Dendritic cell treated with granulocyte-macrophage colony-stimulating factor and Interleukin-4, amounts not matched to agents 40 ng/mL and 50 ng/mL, for 4 days (primary cell): ENCODE results near the gene CCDC120.
A peak's percentile ranks its signal among the peaks of the same experiment; 100 is the strongest.

Experiments
- H3K27ac Mint-ChIP-seq: one replicate; pipeline ENCODE4 v1.8.0; 2022; ENCODE audit warnings: mild to moderate bottlenecking, mixed read lengths
- H3K27me3 Mint-ChIP-seq: one replicate; pipeline ENCODE4 v1.8.0; 2022; ENCODE audit warnings: mild to moderate bottlenecking, mixed read lengths
- H3K36me3 Mint-ChIP-seq: one replicate; pipeline ENCODE4 v1.8.0; 2022; ENCODE audit warnings: low read depth, mixed read lengths
- H3K4me1 Mint-ChIP-seq: one replicate; pipeline ENCODE4 v1.8.0; 2022; ENCODE audit warnings: low read depth, mixed read lengths
- H3K4me3 Mint-ChIP-seq: one replicate; pipeline ENCODE4 v1.8.0; 2022; ENCODE audit warnings: mild to moderate bottlenecking, moderate library complexity, mixed read lengths
- H3K9me3 Mint-ChIP-seq: one replicate; pipeline ENCODE4 v1.8.0; 2022; ENCODE audit warnings: mixed read lengths
- intact Hi-C: fragments of 100-400 bp; cut with micrococcal nuclease; formaldehyde crosslinking; loops from one replicate; pipeline ENCODE4 v1.15.0; 2022

Gene CCDC120

DNA sequence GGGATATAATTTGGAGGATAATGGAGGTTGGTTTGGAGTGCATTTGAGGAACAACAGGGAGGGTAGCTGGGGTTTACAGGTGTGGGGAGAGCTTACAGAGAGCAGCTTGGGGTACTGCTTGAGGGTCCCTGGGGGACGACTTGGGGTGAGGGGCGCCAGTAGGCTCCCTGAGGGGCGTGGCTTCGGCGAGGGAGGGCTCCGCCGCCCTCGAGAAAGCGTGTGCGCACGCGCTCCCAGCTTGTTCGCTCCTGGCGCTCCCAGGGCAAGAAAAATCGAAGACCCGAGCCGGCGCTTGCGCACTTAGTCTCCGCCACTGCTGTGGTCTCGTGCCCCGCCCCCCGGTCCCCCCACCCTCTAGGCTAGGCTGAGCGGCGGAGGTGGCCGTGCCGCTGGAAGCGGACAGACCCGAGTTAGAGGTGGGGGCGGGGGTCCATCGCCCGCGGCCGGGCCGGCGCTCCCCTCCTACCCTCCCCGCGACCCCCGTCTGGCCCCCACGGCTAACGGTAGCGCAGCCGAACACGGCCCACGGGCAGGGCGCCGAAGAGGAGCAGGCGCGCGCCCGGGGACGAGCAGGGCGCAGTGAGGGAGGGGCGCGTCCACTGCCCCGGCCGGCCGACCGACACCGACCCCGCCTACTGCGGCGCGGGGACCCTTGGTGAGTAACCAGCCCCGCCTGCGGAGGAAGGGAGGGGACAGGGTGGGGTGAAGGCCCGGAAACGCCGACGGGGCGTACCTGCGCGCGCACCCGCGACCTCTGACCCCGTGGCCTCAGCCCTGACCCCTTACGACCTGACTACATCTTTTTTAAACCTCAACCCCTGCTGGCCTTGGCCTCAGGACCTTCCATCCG, 5.4 kb upstream of the CCDC120 start:
- H3K27me3 Mint-ChIP-seq, result no peaks in the 10 kb centered on the region
- H3K4me1 Mint-ChIP-seq, result peaks cover 25% of the 10 kb centered on the region
- H3K4me3 Mint-ChIP-seq, result peak overlapping the region; percentile 71
- no peaks in the 10 kb centered on the region for H3K36me3 Mint-ChIP-seq
- intact Hi-C loops, result no loop called here
- peak overlapping the region; percentile 65 for H3K27ac Mint-ChIP-seq
- no peaks in the 10 kb centered on the region for H3K9me3 Mint-ChIP-seq

DNA sequence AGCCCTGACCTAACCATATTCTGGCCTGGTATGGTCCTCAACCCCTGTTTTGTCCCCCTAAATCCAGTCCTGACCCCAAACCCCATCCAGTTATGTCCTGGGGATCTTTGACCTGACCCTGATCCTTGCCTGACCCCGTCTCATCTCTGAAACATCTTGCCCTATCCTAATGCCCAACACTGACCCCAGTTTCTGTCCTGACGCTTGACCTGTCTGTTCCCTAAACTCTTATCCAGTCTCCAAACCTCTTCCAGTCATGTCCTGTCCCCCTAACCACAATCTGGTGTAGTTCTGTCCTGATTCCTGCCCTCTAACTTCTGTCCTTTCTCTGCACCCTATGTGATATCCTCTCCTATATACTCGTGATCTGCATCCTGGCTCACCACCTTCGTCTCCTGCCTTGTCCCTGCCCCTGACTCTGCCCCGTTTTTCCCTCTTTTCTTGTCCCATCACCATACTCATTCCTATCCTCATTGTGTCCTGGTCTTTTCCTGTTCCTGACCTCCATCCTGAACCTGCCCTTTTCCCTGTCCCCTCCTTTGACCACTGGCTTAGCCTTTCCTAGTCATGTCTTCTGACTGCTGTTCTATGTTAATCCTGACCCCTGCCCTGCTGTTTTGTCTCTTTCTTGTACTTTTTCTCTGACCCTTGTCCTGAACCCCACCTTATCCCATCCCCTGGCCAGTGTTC, 4.6 kb upstream of the CCDC120 start:
- Mint-ChIP-seq H3K27ac (peak overlapping the region; percentile 57), H3K4me3 (peak overlapping the region; percentile 65), H3K9me3 (no peaks in the 10 kb centered on the region), H3K4me1 (peaks cover 25% of the 10 kb centered on the region), H3K27me3 (no peaks in the 10 kb centered on the region), H3K36me3 (no peaks in the 10 kb centered on the region)
- intact Hi-C loops, result no loop called here

DNA sequence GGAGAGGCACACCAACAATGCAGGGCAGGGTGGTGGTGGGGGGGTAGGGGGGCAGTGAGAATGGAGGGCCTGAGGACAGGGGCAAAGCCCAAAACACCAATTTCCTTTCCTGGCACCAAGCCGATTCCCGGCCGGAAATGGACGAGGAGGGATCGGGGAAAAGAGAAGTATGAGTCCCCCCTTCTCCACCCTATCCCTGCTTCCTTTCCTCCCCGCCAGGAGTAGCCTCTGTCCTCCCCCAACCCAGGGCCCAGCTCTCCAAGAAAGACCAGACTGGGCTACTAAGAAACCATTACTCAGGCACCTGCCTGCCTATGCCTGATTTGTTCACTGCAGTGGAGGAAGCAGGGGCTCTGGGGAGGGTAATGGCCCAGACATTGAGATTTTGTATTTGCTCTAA, 402 bp downstream of the CCDC120 start:
- intact Hi-C loops, result no loop called here
- no peak overlapping the region for H3K4me3 Mint-ChIP-seq
- H3K4me1 Mint-ChIP-seq, result peaks cover 11% of the 10 kb centered on the region
- no peaks in the 10 kb centered on the region for H3K9me3 Mint-ChIP-seq
- no peaks in the 10 kb centered on the region for H3K27me3 Mint-ChIP-seq
- peaks cover 7% of the 10 kb centered on the region for H3K36me3 Mint-ChIP-seq
- no peak overlapping the region for H3K27ac Mint-ChIP-seq

DNA sequence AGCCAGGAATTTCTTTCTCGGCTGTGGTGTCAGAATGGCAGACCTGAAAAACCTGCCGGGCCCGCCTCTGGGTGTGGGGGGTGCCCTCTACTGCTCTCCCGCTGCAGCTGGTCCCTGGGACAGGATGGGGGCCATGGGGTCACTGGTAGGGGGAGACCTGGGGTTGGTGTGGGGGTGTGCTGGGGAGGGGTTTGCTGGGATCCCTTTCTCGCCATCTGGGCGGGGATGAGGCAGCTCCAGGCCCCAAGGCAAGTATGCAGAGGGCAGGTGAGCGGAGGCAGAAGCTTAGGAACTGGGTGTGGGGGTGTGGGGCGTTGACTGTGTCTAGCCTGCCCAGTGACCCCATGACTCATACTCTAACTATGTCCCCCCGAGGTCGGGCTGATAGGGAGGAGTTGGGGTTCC, 884 bp downstream of the CCDC120 start:
- Mint-ChIP-seq H3K27ac (no peak overlapping the region), H3K36me3 (peaks cover 11% of the 10 kb centered on the region), H3K9me3 (no peaks in the 10 kb centered on the region), H3K4me1 (peaks cover 7% of the 10 kb centered on the region), H3K27me3 (no peaks in the 10 kb centered on the region), H3K4me3 (no peak overlapping the region)
- intact Hi-C loops, result no loop called here

DNA sequence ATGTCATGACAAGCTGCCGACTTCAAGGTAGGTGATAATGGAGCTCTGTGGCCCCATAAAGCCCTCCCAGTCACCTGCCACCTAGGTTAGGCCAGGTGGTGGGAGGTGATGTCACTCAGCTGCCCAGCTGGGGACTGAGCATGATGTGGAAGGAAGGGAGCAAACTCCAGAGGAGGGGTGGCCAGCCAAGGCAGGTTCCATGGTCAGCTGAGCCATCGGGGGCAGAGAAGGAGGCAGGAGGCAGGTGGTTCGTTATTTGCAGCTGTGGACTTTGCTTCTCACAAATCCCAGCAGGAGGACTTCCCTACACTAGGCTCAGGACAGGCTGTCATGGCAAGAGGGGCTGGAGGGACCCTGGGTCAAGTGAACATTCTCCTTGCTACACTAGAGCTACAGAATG, 2.1 kb downstream of the CCDC120 start:
- intact Hi-C loops, result no loop called here
- Mint-ChIP-seq H3K9me3 (no peaks in the 10 kb centered on the region), H3K27me3 (no peaks in the 10 kb centered on the region), H3K4me1 (no peaks in the 10 kb centered on the region), H3K36me3 (peaks cover 19% of the 10 kb centered on the region), H3K27ac (no peak overlapping the region), H3K4me3 (no peak overlapping the region)

DNA sequence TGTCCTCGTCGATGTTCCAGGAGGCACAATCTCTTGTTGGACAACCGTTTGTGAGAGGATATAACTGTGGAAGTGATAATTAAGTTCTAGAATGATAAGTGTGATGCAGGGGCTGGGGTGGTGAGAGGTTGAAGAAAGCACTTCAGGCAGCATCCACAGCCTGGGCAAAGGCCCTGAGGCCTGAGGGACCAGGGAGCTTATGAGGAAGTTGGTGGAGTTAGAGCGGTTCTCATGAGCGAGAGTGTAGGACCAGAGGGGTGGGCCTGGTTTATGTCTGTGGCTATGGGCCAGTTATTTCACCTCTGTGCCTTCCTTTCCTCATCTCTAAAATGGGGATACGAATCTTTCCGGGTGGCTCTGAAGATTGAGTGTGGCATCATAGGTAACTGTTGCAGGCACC, 2.7 kb downstream of the CCDC120 start:
- no peak overlapping the region for H3K27ac Mint-ChIP-seq
- intact Hi-C loops, result no loop called here
- H3K9me3 Mint-ChIP-seq, result no peaks in the 10 kb centered on the region
- H3K27me3 Mint-ChIP-seq, result no peaks in the 10 kb centered on the region
- H3K36me3 Mint-ChIP-seq, result peaks cover 22% of the 10 kb centered on the region
- H3K4me1 Mint-ChIP-seq, result no peaks in the 10 kb centered on the region
- H3K4me3 Mint-ChIP-seq, result no peak overlapping the region

DNA sequence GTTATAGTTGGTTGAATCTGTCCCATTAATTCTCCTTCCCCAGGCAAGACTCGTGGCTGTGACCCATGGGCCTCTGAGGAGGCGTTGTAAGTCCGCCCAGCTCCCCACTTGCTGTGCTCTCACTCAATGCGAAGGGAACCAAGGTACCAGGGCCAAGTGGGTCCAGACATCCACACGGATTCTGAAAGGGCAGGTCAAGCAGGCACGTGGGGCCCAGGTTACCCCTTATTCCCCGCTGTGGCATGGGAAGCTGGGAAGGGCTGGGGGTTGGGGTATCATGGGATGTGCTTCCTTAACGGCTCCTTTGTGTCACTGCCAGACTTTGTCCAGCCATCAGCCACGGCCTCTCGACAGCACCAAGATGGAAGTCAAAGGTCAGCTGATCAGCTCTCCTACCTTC, 3.1 kb downstream of the CCDC120 start:
- Mint-ChIP-seq H3K36me3 (peaks cover 22% of the 10 kb centered on the region), H3K4me3 (no peak overlapping the region), H3K4me1 (no peaks in the 10 kb centered on the region), H3K27ac (no peak overlapping the region), H3K27me3 (no peaks in the 10 kb centered on the region), H3K9me3 (no peaks in the 10 kb centered on the region)
- intact Hi-C loops, result no loop called here

DNA sequence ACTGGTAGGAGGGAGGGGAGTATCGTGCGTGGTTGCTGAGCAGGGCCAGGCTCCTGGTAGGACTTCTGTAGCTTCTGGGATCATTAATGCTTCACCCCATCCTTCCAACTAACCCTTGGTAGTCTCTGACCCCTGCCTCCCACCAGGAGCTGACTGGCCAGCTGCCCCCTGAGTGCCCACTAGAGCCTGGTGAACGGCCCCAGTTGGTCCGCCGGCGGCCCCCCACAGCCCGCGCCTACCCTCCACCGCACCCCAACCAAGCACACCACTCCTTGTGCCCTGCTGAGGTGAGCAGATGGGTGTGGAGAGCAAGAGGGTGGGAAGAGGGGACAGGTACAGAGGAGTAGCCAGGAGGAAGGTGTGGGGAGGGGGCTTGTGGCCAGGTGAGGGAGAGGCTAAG, 4.9 kb downstream of the CCDC120 start:
- Mint-ChIP-seq H3K27me3 (no peaks in the 10 kb centered on the region), H3K9me3 (no peaks in the 10 kb centered on the region), H3K36me3 (peaks cover 31% of the 10 kb centered on the region), H3K4me1 (no peaks in the 10 kb centered on the region), H3K4me3 (no peak overlapping the region), H3K27ac (no peak overlapping the region)
- intact Hi-C loops, result no loop called here

DNA sequence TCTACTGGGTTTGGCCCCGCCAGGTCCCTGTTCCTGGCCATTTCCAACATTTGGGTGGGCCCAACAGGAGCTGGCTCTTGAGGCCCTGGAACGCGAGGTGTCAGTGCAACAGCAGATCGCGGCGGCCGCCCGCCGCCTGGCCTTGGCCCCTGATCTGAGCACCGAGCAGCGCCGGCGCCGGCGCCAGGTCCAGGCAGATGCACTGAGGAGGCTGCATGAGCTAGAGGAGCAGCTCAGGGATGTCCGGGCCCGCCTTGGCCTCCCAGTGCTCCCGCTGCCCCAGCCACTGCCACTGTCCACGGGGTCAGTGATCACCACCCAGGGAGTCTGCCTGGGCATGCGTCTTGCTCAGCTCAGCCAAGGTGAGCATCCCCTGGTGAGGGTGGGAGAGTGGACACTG, 5.5 kb downstream of the CCDC120 start:
- H3K27me3 Mint-ChIP-seq, result no peaks in the 10 kb centered on the region
- peaks cover 31% of the 10 kb centered on the region for H3K36me3 Mint-ChIP-seq
- no peak overlapping the region for H3K27ac Mint-ChIP-seq
- intact Hi-C loops, result no loop called here
- no peaks in the 10 kb centered on the region for H3K4me1 Mint-ChIP-seq
- H3K9me3 Mint-ChIP-seq, result no peaks in the 10 kb centered on the region
- no peak overlapping the region for H3K4me3 Mint-ChIP-seq

DNA sequence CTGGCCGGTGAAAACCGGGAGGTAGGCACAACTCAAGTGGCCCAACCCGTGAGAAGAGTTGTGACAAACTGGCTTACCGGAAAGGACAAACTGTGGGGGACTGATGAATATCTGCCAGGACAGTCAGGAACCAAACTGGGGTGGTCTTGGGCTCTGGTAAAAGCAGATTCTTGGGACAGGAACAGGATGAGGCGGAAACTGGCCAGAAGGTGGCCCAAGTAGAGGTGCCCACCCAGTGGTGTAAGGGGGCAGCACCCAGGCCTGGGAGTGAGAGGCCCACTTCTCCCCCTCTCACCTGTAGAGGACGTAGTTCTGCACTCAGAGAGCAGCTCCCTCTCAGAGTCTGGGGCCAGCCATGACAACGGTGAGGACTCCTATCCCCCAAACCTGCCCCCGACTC, 5.9 kb downstream of the CCDC120 start:
- H3K36me3 Mint-ChIP-seq, result peaks cover 31% of the 10 kb centered on the region
- H3K4me3 Mint-ChIP-seq, result no peak overlapping the region
- H3K4me1 Mint-ChIP-seq, result no peaks in the 10 kb centered on the region
- H3K27me3 Mint-ChIP-seq, result no peaks in the 10 kb centered on the region
- no peak overlapping the region for H3K27ac Mint-ChIP-seq
- intact Hi-C loops, result no loop called here
- no peaks in the 10 kb centered on the region for H3K9me3 Mint-ChIP-seq

DNA sequence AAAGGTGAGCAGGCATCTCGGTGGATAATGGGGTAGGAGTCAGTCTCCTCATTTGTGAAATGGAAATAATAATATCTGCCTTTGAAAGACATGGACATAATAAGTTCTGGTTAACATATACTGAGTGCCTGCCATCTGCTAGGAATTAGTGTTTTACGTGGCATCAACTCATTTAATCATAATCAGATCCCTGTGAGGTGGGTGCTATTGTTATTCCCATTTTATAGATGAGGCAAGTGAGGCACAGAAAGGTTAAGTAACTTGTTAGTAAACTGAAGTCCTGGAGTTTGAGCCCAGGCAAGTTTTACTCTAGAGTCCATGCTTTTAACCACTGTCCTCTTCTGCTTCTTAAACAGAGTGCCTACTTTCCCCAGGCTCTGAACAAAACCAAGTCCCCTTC, 7.5 kb downstream of the CCDC120 start:
- no peak overlapping the region for H3K4me3 Mint-ChIP-seq
- H3K27me3 Mint-ChIP-seq, result peaks cover 1% of the 10 kb centered on the region
- H3K4me1 Mint-ChIP-seq, result no peaks in the 10 kb centered on the region
- H3K36me3 Mint-ChIP-seq, result peaks cover 31% of the 10 kb centered on the region
- no peaks in the 10 kb centered on the region for H3K9me3 Mint-ChIP-seq
- no peak overlapping the region for H3K27ac Mint-ChIP-seq
- intact Hi-C loops, result no loop called here

DNA sequence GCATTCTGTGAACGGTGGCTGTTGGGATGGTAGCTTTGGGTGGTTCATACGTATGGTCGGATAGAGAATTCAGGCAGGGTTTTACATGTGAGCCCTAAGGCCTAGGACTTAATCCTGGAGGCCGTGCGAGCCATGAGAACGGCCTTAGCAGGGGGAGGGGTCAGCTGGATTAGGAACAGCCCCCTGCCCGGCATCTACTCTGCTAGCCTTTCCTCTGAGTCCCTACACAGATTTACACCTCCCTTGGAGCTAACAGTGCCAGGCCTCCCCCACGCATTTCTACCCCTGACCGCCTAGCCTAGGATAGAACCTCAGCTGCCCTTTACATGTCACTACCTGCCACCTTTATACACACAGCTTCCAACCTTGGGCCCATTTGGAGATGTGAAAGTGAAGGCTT, 7.9 kb downstream of the CCDC120 start:
- intact Hi-C loops, result no loop called here
- Mint-ChIP-seq H3K36me3 (peaks cover 31% of the 10 kb centered on the region), H3K9me3 (no peaks in the 10 kb centered on the region), H3K27ac (no peak overlapping the region), H3K4me3 (no peak overlapping the region), H3K27me3 (peaks cover 3% of the 10 kb centered on the region), H3K4me1 (no peaks in the 10 kb centered on the region)

DNA sequence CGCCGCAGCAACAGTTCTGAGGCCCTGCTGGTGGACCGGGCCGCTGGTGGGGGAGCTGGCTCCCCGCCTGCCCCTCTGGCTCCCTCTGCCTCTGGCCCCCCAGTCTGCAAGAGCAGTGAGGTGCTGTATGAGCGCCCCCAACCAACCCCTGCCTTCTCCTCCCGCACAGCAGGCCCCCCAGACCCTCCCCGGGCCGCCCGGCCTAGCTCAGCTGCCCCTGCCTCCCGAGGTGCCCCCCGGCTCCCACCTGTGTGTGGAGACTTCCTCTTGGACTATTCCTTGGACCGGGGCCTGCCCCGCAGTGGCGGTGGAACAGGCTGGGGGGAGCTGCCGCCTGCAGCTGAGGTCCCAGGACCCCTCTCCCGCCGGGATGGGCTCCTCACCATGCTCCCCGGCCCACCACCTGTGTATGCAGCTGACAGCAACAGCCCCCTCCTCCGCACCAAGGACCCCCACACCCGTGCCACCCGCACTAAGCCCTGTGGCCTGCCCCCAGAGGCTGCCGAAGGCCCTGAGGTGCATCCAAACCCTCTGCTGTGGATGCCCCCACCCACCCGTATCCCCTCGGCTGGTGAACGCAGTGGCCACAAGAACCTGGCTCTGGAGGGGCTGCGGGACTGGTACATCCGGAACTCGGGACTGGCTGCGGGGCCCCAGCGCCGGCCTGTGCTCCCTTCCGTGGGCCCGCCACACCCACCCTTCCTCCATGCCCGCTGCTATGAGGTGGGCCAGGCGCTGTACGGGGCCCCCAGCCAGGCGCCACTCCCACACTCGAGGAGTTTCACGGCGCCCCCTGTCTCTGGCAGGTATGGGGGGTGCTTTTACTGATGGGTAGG, 8.7 kb downstream of the CCDC120 start:
- intact Hi-C loops, result no loop called here
- Mint-ChIP-seq H3K4me1 (peaks cover under 1% of the 10 kb centered on the region), H3K4me3 (no peak overlapping the region), H3K9me3 (no peaks in the 10 kb centered on the region), H3K36me3 (peaks cover 31% of the 10 kb centered on the region), H3K27ac (no peak overlapping the region), H3K27me3 (peaks cover 6% of the 10 kb centered on the region)

DNA sequence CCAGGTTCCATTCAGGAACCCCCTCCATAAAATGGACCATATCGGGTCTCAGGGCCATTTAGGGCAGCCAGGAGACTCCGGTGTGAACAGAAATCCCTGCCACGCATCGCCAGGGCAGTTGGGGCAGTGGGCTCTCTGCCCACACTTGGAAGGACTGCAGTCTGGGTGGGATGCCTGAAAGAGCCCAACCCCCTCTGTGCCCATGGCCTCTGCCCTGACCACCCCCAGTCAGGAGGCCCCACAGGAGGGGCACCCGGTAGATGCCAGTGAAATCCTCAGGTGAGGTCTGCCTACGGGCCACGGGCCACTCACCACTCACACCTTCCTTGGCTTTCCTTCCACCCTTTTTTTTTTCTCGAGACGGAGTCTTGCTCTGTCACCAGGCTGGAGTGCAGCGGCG, 10.2 kb downstream of the CCDC120 start:
- Mint-ChIP-seq H3K27ac (no peak overlapping the region), H3K27me3 (peaks cover 17% of the 10 kb centered on the region), H3K36me3 (peaks cover 26% of the 10 kb centered on the region), H3K4me1 (peaks cover 13% of the 10 kb centered on the region), H3K9me3 (no peaks in the 10 kb centered on the region), H3K4me3 (no peak overlapping the region)
- intact Hi-C loops, result no loop called here
